Epithelial cell of esophagus (primary cell): Measurements from ENCODE around the gene OSBPL3.

ENCODE experiments used
- DNase-seq: peaks from one replicate; pipeline ENCODE4 v3.0.0; 2010; ENCODE audit warnings: low read depth
- H3K4me3 ChIP-seq: 2 replicates; pipeline ENCODE4 v1.5.1; 2011; ENCODE audit warnings: mild to moderate bottlenecking, low read length, control low read depth
- TF ChIP-seq, protein P1 (sequence below): IDR thresholded peaks from 2 replicates; pipeline ENCODE4 v1.5.1; 2011; ENCODE audit warnings: low read depth, mild to moderate bottlenecking, low read length, control low read depth, inconsistent platforms; ENCODE audit not compliant: insufficient read depth; ENCODE audit errors: missing control alignments

OSBPL3 gene

DNA sequence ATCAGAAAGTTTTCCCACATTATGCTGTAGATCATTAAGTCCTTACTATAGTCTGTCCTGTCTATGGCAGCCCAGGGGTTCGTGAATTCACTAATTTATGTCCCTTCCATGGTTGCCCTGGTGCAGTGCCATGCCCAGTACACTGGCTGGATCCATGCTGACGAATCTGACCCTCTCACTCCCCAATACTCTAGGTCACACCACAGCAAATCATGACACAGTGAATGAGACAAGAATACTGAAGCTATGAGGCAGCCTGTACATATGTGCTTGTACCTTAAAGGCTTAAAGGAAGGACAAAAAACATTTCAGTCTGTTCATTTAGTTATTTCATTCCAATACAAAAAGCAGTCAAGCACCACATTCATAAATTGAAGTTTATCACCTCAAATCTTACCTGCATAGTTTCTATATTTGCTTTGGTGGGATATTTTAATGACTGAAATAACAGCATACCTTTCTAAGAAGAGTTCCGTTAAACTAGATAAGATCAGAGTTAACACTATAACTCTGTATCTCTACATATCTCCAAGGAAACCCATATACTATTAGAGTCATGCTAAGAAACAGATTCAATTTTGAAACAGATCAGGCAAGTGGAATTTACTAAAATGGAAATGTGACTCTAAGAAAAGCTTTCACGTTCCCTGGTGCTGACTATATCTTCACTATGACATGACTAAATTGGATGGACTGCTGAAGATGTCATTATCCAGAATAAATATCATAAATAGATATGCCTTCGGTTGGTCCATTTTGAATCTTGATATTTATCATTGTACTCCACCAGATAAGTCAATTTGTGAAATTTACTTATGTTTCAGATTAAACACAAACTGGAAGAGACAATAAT lies 36.7 kb downstream of the OSBPL3 start:
- TF ChIP-seq, protein P1, sequence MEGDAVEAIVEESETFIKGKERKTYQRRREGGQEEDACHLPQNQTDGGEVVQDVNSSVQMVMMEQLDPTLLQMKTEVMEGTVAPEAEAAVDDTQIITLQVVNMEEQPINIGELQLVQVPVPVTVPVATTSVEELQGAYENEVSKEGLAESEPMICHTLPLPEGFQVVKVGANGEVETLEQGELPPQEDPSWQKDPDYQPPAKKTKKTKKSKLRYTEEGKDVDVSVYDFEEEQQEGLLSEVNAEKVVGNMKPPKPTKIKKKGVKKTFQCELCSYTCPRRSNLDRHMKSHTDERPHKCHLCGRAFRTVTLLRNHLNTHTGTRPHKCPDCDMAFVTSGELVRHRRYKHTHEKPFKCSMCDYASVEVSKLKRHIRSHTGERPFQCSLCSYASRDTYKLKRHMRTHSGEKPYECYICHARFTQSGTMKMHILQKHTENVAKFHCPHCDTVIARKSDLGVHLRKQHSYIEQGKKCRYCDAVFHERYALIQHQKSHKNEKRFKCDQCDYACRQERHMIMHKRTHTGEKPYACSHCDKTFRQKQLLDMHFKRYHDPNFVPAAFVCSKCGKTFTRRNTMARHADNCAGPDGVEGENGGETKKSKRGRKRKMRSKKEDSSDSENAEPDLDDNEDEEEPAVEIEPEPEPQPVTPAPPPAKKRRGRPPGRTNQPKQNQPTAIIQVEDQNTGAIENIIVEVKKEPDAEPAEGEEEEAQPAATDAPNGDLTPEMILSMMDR, result no peak
- DNase-seq, result no peak
- no peak overlapping the region for H3K4me3 ChIP-seq

DNA sequence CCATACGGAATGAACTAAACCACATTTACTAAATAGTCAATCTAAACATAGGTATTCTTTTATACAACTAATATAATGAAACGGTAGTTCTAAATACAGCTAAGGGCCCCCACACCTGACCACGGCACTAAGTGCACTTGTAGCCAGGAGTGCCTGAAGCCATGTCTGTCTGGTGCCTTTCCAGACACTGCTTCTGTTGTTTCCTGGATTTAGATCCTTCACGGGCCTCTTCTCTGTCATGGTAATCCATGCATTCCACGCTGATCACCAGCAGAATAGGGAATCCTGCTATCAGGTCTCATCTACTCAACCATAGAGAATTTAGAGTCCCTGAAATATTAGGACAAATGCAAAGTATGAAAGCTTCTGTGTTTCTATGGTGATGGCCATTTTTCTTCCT lies 37.8 kb downstream of the OSBPL3 start:
- TF ChIP-seq, protein P1, result no peak
- no peak for DNase-seq
- no peak overlapping the region for H3K4me3 ChIP-seq

DNA sequence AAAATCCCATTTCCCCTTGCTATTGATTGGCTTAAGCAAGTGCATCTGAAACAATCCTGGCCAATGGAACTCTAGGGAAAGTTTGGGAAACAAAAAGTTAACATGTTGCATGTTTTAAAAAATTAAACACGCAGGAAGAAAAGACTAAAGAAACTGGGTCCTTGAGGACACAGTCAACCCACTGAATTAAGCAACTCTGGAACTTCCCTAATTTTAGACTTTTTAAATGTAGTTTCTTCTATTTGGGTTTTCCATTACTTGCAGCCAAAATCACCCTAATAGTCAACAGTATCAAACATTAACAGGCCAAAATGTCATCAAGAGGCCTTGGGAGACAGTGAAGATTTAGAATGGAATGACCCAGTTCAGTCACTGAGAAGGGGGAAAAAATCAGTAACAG lies 40.6 kb downstream of the OSBPL3 start:
- TF ChIP-seq, protein P1, result no peak
- no peak overlapping the region for H3K4me3 ChIP-seq
- no peak for DNase-seq

DNA sequence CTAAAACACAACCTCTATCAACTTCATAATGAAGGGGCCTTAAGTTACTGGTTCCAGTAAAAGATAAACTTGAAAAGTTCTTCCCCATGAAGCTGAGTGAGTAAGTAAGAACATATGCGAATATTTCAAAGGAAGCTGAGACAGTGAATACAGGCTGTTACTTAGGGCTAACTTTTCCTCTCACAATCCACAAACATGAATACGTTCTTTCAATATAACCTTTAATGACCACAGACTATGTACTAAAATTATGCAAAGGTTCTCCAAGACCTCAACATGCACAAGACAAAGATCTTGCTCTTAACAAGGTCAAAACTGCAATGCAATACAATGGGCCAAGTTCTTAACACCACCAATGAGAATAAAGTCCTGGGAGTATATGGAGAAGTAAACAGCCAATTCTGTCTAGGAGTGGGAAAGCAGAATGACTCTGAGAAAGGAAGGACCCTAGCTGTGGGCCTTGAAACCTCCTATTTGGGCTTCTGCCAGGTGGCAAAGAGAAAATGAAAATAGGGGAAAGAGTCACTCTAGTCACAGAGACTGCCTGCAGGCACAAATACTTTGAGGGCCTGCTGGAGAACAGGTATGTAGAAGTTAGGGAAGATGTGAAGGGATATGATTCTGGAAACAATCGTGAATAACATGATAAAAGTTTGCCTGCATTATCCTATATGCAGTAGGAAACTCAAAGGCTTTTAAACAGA lies 43.7 kb downstream of the OSBPL3 start:
- TF ChIP-seq, protein P1, result no peak
- DNase-seq, result no peak

DNA sequence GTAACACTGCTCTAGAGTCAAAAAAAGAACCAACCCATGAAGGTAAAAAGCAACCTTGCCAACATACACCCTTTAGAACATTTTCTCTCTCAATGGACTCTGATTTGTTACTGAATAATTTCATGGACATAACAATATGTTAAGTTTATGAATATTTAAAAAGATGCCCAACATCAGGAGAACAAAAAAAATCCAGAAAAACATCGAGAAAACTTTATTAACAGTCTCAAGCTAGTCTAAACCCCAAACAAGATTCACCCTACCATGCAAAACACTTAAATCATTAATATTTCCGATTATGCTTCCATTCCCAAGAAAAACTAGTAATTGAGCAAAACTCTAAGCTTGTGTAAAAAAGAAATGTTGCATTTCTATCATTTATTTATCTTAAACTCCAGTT lies 46.7 kb downstream of the OSBPL3 start:
- H3K4me3 ChIP-seq, result no peak overlapping the region
- DNase-seq, result no peak
- TF ChIP-seq, protein P1, result no peak

More for the DNA sequence above, 43.7 kb downstream of the OSBPL3 start:
- no peak overlapping the region for H3K4me3 ChIP-seq

DNA sequence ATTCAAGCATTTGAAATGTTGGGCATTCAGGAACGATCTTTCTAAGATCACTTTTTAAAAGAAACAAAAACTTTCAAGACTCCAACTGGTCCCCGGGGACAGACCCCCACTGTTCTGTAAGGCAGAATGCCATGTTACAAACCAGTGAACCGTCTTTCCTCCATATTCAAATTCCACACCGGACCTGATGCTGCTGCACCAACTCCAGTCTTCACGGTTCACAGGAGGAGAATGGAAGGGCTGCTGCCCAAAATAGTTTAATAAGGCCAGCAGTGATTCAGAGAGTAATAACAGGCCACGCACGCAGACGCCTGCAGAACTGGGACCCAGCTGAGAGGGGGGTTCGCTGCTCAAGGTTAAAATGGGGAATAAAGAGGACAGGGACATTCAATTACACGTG lies 47.2 kb downstream of the OSBPL3 start:
- no peak overlapping the region for H3K4me3 ChIP-seq
- TF ChIP-seq, protein P1, result no peak

DNA sequence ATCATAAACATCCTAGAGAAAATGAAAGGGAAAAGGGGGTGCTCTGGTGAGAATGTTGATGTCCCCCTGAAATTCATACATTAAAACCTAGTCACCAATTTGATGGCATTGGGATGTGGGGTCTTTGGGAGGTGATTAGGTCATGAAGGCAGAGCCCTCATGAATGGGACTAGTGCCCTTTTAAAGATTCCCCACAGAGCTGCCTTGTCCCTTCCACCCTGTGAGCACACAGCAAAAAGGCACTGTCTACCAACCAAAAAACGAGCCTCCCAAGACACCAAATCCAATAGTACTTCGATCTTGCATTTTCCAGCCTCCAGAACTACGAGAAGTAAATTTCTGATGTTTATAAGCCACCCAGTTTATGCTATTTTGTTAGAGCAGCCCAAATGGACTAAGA lies 47.6 kb downstream of the OSBPL3 start:
- H3K4me3 ChIP-seq, result no peak overlapping the region
- TF ChIP-seq, protein P1, result no peak
- no peak for DNase-seq

More for the DNA sequence above, 47.2 kb downstream of the OSBPL3 start:
- DNase-seq, result no peak
